A549 treated with RU486 at 1 μM for 4 hours (cell line): ENCODE data around the gene DDX55. TPM values are rescaled to one million over a fixed set of nuclear protein-coding genes. Genes with fewer than 3 reads are reported as not detected.

Source experiments
- total RNA-seq: library from RNA; stranded (reverse); fragments of 200-300 nt; extraction: Qiagen RNA extraction; gene quantifications from 5 replicates; pipeline ENCODE4 v1.2.3, GENCODE V29; 2022; ENCODE audit warnings: low read depth

The DDX55 gene, protein sequence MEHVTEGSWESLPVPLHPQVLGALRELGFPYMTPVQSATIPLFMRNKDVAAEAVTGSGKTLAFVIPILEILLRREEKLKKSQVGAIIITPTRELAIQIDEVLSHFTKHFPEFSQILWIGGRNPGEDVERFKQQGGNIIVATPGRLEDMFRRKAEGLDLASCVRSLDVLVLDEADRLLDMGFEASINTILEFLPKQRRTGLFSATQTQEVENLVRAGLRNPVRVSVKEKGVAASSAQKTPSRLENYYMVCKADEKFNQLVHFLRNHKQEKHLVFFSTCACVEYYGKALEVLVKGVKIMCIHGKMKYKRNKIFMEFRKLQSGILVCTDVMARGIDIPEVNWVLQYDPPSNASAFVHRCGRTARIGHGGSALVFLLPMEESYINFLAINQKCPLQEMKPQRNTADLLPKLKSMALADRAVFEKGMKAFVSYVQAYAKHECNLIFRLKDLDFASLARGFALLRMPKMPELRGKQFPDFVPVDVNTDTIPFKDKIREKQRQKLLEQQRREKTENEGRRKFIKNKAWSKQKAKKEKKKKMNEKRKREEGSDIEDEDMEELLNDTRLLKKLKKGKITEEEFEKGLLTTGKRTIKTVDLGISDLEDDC
- 28.9 to 35.1 TPM (median 32.5 TPM) in 5 replicates for total RNA-seq

DNA sequence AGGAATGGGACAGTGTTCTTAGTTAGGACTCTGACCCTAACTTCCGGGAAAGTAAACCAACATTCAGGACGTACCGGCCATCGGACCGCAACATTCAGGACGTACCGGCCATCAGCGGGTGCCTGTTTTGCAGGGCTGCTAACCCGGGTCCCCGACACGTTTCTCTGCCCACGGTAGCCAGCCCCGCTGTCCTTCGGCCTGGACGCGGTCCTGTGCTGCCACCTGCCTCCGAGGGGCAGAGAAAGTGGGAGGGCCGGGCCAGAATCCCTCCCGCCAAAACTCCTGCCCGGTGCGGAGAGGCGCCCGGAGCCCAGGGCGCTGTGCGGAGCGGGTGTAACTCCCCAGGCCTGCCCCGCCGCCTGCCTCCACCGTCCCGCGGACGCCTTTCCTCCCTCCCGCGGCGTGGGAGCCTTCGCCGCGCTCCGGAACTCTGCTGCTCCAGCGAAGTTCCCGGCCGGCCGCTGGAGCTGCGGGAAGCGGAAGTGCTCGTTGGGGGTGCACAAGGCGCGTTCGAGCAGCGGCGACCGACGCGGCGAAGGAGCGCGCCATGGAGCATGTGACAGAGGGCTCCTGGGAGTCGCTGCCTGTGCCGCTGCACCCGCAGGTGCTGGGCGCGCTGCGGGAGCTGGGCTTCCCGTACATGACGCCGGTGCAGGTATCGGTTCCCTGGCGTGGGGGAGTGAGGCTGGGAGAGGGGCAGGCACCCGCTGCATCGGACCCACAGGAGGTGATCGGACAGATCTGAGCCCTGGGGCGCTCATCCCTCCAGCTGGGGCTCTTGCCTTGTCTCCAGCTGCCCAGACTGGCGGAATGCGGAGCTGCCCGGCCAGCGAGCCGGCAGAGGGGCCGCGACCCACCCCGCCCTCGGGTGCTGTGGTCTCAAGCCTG, at the start of gene DDX55:
Gene DDX55, plus strand, starts transcription at position 498 of the 888 bp plus-strand sequence. Its CDS starts 50 bp downstream, at position 548.

DNA sequence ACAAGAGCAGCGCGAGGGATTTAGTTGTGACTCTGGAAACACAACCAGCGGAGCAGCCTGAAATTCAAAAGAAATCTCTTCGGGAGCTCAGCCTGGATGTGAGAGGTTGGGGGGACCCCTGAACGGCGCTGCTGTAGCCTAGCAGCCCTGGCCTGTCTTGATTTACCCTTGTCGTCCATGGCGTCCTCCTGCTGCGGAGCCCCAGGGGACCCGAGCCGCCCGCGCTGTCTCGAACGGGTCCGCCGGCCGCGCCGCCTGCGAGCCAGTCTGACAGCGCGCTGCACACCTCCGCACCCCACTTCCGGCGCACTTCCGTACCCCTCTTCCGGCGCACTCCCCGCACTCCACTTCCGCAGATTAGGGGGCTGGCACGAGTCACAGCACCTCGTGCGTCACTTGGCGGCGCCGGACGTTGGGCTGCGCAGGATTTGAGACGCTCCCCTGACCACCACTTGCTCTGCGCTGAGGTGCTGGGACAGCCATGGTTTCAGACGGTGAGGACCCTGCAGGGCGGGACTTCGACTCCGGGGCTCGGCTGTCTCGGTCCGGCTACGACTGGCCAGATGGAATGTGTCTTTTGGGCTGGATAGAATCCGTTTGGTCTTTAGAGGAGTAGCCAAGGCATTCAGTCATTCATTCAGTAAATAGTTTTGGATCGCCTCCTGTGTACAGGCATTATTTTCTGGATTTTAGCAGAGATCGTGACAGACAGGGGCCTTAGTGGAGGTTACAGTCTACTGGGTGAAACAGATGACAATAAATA, 31.7 kb downstream of the DDX55 start, which contains the start of the genes EIF2B1 and GTF2H3:
Gene EIF2B1, minus strand, starts transcription at position 308 of the 763 bp plus-strand sequence. Its CDS starts 129 bp downstream, at position 179.
Gene GTF2H3, plus strand, starts transcription at position 451 of the 763 bp plus-strand sequence. Its CDS starts 31 bp downstream, at position 482.

Other genes with a start within 250 kb of the DDX55 start
- gene SBNO1, start 237.3 kb upstream of the DDX55 start, total RNA-seq: 15.7 to 27.7 TPM (median 25.3 TPM) in 5 replicates
- gene KMT5A, start 218.0 kb upstream of the DDX55 start, total RNA-seq: 48.6 to 55.5 TPM (median 53.9 TPM) in 5 replicates
- 1.5 to 1.7 TPM (median 1.7 TPM) in 5 replicates for gene RILPL2, start 165.4 kb upstream of the DDX55 start, total RNA-seq
- gene SNRNP35, start 144.0 kb upstream of the DDX55 start, total RNA-seq: 19.1 to 23.0 TPM (median 19.7 TPM) in 5 replicates
- 8.6 to 14.3 TPM (median 14.2 TPM) in 5 replicates for gene RILPL1, start 68.4 kb upstream of the DDX55 start, total RNA-seq
- 158 to 198 TPM (median 188 TPM) in 5 replicates for gene TMED2, start 17.5 kb upstream of the DDX55 start, total RNA-seq
- 31.7 to 36.2 TPM (median 34.1 TPM) in 5 replicates for gene EIF2B1, start 31.6 kb downstream of the DDX55 start, total RNA-seq
- gene GTF2H3, start 31.7 kb downstream of the DDX55 start, total RNA-seq: 19.1 to 40.4 TPM (median 27.0 TPM) in 5 replicates
- 11.5 to 14.5 TPM (median 12.9 TPM) in 5 replicates for gene TCTN2, start 69.0 kb downstream of the DDX55 start, total RNA-seq
- gene ATP6V0A2, start 110.3 kb downstream of the DDX55 start, total RNA-seq: 18.5 to 25.5 TPM (median 22.4 TPM) in 5 replicates
- 0.17 to 0.35 TPM (median 0.21 TPM) in 5 replicates for gene DNAH10, start 160.2 kb downstream of the DDX55 start, total RNA-seq